M059J (cell line): Measurements from ENCODE around the gene DGKI. TPM values are rescaled to one million over a fixed set of nuclear protein-coding genes. Genes with fewer than 3 reads are reported as not detected.

Source experiments
- DNase-seq: peaks from one replicate; pipeline ENCODE4 v3.0.0-alpha.2; 2012; ENCODE audit warnings: low read depth
- total RNA-seq: library from RNA; depleted of rRNA; stranded (reverse); fragments of >200 nt; shearing (Covaris generic); gene quantifications from 2 replicates; pipeline ENCODE4 v1.2.3, GENCODE V29; 2014

The DGKI gene
- total RNA-seq, 1 experiment from 2014 or later = 1.1 TPM

GRCh38 chr7:137544453-137545058 lies 302.2 kb downstream of the DGKI start:
- DNase-seq = no peak

GRCh38 chr7:137539111-137539715 lies 307.6 kb downstream of the DGKI start:
- peak; percentile 89 for DNase-seq

GRCh38 chr7:137538361-137538762 lies 308.4 kb downstream of the DGKI start:
- peak; percentile 79 for DNase-seq

- DNase-seq = no peak
These were observed 311.2 kb downstream of the DGKI start for GRCh38 chr7:137535579-137535978.

GRCh38 chr7:137531671-137532070 lies 315.1 kb downstream of the DGKI start:
- DNase-seq = no peak

DNA sequence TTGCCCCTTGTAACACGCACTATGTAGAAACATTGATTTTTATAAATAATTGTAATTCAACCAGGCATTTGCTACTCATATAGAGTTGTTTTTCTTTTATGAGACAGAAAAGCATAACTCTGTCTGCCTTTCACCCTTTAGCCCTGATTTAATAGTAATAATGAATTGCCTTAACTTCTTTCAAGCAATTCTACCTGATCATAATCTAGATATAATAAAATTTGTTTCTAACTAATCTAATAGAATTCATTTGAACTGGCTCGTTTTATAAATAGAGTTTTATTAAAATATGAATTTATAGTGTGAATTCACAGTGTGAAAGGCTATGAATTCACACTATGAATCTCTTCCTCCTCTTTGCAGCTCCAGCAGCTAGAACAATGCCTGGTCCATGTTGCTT lies 319.1 kb downstream of the DGKI start:
- DNase-seq = no peak

DNA sequence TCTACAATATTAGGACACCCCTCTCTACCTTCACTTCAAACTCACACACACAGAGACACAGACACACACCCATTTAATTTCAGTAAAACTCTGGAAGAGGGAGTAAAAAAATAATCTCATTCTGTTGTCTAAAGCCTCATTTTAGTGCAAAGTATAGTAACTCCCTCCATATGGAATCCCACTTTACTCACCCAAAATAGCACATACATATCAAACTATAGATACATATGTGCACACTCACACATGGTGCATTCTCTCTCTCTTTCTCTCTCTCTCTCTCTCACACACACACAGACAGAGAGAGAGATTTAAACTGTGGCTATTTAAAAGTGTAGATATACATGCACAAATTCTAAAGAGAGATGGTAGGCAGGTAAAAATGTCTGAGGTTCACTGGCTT lies 323.6 kb downstream of the DGKI start:
- no peak for DNase-seq

- no peak for DNase-seq
These were observed 325.3 kb downstream of the DGKI start for GRCh38 chr7:137521451-137521850.

GRCh38 chr7:137519947-137520346 lies 326.8 kb downstream of the DGKI start:
- peak; percentile 42 for DNase-seq

DNA sequence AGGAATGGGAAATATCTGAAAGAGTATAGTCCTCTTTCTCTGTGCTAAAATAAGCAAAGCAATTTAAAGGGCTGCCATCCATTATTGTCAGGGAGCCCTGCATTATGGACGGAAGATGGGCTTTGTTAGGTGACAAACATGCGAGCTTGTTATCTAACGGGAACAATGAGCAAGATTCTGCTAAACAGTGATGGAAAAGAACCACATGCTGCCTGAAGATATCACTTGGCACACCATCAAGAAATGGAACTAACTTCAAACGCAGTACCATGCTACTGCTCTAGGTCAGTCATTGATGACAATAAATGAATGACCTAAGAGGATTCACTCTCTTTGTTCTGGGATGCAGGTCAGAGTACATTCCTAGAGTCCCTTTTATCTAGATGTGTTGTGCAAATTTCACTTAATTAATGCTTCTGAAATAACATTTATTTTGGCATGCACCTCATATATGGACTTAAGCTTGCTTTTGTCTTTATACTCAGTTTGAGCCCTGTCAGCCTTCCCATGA lies 327.5 kb downstream of the DGKI start:
- DNase-seq = no peak

DNA sequence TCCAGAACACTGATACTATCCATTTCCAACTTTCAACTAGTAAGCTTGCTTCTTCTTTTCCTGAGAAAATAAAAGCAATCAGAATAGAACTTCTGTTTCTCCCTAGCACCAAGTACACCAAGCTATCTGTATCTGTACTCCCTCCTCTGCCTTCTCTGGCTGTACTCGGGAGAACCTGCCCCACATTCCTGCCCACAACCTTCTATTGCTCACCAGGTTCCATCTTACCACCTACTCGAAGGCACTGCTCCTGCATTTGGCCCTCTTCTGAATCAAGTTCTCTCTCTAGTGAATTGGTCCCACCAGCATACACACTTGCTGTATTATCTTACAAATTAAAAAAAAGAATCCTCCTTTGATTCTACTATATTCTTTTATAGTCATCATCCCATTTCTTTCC lies 333.7 kb downstream of the DGKI start:
- DNase-seq = no peak

DNA sequence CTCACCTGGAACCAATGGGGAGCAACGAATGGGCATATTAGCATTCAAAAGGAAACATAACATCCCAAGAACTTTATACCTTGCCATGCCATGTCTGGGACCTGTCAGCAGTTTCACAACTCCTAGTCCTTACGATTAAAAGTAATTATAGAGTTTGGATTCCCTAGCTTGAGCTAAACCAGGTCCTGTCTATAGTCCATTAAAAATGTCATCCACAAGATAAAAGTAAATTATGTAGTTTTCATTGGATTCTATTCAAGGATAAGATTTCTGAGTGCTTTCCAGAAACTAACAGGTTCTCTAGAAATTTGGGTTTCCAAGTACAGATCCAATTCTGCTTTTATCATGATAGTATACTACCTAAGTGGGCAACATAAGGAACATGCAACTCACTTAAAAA lies 339.7 kb downstream of the DGKI start:
- no peak for DNase-seq

DNA sequence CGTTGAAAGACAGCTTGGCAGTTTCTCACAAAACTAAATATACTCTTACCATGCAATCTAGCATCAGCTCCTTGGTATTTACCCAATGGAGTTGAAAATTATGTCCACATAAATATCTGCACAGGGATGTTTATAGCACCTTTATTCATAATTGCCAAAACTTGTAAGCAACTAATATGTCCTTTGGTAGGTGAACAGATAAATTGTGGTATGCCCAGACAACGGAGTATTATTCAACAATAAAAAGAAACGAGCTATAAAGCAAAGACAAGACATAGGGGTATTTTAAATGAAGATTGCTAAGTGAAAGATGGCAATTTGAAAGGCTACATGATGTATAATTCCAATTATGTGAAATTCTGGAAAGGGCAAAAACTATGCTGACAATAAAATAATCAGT lies 340.7 kb downstream of the DGKI start:
- no peak for DNase-seq

DNA sequence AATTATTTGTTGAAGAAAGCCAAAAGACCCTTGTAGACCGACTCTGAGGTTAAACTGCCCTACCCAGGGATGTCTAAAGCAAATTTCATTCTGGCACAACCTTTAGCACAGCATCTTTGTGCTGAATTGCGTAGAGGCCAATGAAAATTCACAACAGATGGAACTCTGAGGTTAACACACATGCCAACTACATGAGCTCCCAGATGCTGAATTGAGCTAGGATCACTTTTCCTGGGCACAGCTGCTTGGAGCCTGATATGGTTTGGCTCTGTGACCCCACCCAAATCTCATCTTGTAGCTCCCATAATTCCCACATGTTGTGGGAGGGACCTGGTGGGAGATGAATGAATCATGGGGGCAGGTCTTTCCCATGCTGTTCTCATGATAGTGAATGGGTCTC lies 345.2 kb downstream of the DGKI start:
- DNase-seq = no peak

GRCh38 chr7:137492889-137493288 lies 353.9 kb downstream of the DGKI start:
- DNase-seq = no peak

DNA sequence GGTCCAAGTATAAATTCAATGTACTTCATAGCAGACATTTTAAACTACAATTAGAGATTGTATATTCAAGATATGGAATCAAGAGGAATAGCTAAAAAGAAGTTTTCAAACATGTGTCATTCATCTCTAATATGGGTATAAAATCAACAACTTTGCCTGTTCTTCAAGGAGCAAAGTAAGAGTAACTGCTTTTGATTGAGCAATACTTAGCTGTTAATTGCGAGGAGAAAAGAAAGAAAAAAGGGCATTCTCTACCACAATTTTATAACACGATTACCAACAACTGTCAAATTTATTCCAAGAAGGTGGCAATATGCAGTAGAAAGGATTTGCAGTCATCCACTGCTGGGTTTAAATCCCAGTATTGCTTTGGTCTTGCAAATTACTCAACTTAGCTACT lies 356.9 kb downstream of the DGKI start:
- no peak for DNase-seq

DNA sequence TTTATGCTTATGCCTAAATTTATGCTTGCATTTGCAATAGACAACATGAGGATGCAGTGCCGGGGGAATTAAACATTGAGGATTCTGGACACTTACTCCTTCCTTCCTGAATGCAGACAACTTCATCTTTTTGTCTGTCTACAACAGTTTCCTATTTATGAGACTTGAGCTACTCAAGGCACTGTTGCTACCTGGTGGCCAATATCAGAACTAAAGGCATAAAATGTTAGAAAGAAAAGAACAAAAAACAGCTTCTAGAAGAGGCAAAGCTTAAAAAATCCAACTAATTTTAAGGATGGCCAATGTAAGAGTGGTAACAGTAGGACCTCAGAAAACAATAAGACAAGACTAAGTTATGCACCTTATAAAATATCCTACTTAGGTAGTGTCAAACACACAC lies 358.7 kb downstream of the DGKI start:
- DNase-seq = no peak

DNA sequence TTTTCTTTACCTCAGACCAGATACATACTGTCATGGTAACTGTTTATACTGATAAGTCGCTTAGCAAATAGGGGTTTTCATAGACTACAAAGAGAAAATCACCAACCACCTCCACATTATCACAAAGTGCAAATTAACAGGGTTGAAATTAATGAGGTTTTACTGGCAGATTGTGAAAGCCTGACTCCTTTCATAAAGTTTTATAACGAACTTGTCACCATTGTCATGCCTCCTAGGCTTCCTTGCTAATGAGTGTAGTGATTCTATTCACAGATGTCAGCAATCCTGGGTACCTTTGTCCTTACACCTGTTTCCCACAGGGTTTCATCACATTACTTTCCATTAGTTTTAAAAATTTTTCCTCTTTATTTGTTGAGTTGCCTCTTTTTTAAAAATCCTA lies 361.0 kb downstream of the DGKI start:
- no peak for DNase-seq

DNA sequence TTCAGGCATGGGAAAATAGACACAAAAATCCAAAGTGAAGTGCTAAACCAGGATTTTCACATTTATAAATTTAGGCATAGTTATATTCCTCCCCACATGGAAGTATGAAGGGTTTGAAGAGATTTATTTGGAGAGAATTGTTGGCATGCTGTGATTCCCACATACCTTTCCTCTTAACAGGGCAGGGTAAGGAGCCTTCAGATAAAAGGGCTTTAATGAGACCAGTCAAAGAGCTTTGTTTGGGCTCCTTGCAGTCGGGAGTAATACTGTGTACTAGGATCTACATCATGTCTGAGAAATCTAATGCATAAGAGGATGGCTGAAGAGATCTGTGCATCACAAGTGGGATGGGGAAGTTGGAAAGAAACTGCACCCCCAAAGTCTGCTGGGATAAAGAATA lies 362.4 kb downstream of the DGKI start:
- DNase-seq = no peak

DNA sequence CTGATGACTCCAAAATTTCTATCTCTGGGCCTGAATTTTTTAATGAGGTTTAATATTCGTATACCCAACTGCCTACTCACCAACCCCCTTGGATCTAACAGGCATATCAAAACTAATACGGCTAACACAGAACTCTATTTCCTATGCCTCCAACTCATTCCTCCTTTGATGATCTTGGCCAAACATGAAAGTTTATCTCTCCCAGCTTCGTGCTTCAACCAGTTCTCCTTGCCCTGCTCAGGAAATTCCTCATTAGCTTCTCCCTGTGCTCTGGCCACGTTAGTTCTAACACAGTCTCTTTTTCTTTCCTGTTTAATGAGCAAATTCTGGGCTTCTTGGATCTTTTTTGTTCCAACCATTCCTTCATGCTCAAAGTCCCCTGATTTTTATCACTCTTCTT lies 364.3 kb downstream of the DGKI start:
- no peak for DNase-seq

- DNase-seq = no peak
These were observed 365.9 kb downstream of the DGKI start for GRCh38 chr7:137480824-137481365.

DNA sequence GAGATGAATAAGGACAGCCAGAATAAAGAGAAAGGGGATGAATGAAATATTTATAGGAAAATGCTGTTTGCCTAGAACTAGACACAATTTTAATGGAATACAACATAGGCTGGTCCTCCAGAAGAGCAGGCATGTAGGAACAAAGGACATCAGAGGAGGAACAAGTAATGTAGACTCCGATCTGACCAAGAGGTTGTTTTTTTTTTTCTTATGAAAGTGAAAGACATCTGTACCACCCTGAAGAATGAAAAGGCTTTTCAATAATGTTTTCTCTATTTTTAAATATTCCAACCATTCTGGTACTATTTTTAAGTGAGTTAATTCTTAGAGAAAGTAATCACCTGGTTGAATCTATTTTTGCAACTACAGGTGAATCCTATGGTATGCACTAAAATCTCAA lies 366.4 kb downstream of the DGKI start:
- no peak for DNase-seq

DNA sequence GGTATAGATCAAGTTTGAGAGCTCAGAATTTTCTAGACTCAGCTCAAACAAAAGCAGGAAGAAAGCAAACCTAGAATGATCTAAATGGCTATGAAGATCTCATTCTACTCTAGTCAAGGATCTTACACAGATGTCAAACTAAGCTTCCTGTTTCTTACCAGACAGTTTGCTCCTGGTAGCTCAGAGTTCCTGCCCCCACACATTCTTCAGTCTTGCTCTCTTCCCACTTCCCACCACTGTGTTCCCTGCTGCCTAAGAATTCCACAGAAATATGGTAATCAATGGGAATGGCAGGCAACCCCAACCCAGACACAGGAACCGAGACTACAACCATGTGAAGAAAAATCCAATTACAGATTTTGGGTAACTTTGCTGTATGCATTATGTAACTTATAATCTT lies 369.8 kb downstream of the DGKI start:
- no peak for DNase-seq

DNA sequence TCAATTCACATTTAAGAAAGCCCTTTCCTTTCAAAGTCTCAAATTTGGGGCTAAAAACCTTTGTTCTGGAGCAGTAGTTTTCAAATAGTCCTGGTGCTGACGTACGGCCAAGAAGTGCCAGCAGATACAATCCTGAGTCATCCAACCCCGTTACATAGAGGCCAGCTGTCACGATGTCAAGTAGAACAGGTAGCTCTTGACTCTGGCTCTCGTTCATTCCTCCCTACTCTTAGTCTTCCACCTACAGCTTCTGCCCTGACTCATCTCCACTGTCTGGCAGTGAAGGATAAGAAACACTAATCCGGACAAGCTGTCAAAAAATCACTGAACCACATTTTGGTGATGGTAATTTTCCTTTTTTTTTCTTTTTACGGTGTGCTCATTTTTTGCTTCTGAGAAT lies 370.8 kb downstream of the DGKI start:
- peak; percentile 48 for DNase-seq
